ENCODE data around the gene RHOJ. TPM values are rescaled to one million over a fixed set of nuclear protein-coding genes. Genes with fewer than 3 reads are reported as not detected.
"Not testable (repeated sequence)": the region's sequence is repeated elsewhere in the genome, so short reads cannot be mapped to it uniquely, and the experiment has no call there.

RHOJ gene
- total RNA-seq, 1 experiment from 2014 or later, result 1.5 TPM

- DNase-seq (ENCODE audit: low read depth), result no peak
Observed at GRCh38 chr14:63266106-63266505, 61.9 kb downstream of the RHOJ start.

GRCh38 chr14:63267171-63267570, 62.9 kb downstream of the RHOJ start:
- DNase-seq (ENCODE audit: low read depth), result no peak

- no peak for DNase-seq (ENCODE audit: low read depth)
Observed at GRCh38 chr14:63268771-63269170, 64.5 kb downstream of the RHOJ start.

GRCh38 chr14:63269561-63270225, 65.5 kb downstream of the RHOJ start:
- no peak for DNase-seq (ENCODE audit: low read depth)

DNA sequence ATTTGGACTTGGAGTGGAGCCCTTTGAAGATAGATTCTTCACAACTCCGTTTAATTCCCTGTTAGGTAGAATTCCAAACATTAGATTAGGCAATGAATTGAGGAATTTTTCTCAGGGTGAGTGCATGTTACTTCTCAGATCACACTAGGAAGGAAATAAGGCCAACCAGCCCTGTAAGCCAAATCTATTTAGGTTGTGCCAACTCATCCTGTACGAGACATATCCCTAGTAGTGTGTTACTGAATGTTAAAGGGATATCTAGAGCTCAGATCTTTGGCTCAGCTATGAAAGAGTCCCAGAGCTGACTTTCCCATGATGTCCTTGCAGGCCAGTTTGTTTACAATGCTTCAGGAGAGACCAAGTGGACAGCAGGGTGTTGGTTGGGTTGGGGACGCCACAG, 68.9 kb downstream of the RHOJ start:
- DNase-seq (ENCODE audit: low read depth), result no peak

DNA sequence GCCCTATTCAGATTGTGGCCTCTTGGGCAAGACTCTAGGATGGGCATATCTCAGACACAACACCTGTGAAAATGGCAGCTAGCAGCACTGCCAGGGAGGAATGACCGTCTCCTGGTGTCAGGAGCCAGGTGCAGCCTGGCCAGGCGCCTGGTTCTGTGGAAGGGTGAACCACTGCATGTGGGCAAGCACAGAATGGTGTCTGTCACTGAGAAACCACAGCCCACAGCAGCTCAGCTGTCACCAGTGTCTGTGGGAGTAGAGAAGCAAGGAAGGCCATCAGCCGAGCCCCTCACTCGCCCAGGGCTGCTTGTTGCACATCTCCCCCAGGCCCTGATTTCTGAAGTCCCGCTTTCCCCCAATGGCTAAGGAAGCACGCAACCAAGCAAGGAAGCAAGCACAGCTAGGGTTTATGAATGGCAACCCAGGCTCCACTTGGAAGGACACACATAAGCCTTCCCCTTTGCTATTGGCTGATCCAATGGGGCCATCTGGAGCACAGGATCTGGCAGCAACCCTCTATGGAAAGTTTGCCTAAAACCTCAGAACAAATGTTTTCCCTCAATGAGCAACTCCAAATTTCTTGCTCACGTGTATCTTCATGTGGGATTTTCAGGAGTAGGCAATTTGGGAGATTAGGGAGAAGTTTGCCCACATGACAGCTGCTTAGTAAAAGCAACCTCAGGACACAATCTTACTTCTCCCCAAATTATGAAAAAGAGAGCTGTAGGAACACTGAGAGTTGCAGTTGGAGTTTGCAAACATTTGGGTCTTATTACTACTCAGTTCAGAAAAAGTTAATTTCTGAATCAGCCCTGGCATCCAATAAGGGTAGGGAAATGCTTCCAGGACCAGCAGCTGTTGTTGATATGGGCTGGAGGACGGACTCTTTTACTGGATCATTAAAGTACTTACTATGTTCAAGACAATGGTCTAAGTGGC, 69.7 kb downstream of the RHOJ start:
- DNase-seq (ENCODE audit: low read depth), result no peak

GRCh38 chr14:63275611-63276010, 71.4 kb downstream of the RHOJ start:
- DNase-seq (ENCODE audit: low read depth), result no peak

DNA sequence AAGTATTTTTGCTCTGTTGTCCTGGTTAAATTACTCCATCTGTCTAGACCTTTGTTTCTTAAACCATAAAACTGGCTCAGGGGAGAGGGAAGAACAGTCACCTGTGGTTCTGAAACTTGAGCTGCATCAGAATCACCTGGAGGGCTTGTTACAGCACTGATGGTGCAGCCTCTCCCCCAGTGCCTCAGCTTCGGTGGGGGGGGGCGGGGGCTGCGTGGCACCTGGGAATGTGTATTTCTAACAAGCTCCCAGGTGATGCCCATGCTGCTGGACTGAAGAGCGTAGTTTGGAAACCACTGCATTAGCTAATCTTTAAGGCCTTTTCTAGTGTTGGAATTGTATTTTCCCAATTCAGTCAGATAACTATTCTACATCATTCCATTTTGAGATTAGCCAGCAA, 71.8 kb downstream of the RHOJ start:
- no peak for DNase-seq (ENCODE audit: low read depth)

GRCh38 chr14:63276492-63277342, 72.5 kb downstream of the RHOJ start:
- DNase-seq (ENCODE audit: low read depth), result peak; percentile 66

DNA sequence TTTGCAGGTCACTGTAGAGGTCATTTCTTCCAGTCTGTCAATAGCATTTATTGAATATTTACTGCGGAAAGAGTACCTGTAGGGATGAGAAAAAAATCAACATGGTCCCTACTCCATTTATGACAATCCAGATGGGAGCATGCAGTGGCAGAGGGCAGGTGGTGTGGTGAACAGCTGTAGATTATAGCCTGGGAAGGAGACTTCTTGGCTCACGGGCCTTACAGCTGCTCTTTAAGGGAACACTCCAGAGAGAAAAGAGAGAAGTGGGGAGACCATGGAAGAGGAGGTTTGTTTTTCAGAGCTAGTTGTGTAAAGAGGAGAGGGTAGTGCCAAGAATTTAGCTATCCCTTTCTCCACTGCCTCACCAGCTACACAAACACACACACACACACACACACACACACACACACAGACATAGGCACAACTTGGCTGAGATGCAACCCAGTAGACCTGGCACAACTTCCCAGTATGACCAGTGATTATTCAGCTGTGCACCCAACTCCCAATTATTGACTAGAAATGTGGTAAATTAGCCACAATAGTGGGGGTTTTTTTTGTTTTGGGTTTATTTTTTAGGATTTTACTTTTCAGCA, 73.4 kb downstream of the RHOJ start:
- no peak for DNase-seq (ENCODE audit: low read depth)

GRCh38 chr14:63279933-63280332, 75.7 kb downstream of the RHOJ start:
- DNase-seq (ENCODE audit: low read depth), result not testable (repeated sequence)

DNA sequence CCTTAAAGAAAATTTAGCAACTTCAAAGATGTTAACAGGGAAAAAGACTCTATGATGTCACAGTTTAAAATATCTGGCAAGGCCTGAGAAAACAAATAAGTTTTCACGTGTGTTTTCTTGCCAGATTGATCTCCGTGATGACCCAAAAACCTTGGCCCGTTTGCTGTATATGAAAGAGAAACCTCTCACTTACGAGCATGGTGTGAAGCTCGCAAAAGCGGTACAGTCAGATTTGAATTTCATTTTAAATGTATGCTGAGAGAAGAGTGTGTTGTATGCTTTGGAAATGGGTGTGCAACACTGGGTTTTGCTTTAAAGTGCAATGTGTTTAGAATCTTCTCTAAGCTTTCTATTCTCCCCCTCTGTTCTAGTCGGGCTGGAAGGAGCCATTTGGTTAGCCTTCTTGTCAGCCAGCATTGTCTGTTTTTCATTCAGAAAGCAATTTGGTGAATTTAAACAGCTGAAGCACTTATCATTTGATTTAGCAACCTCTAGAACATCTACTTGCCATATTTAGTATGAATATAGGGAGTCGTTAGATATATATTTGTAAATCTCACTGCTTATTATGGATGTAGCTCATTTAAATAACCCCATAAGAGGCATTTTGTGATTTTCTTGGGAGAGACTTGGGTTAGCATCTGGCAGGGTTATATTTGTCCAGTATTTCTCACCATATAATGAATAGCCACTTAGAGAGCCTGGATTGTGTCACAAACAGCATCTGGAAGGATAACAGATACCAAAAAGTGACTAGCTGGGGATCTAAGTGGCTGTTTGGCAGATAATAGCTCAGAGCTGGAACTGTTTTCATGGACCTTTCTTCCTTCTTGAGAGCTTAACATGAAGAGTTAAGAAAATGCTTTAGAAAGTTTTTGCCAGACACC, 79.0 kb downstream of the RHOJ start:
- DNase-seq (ENCODE audit: low read depth), result no peak

- DNase-seq (ENCODE audit: low read depth), result no peak
Observed at GRCh38 chr14:63283884-63284248, 79.6 kb downstream of the RHOJ start.

- DNase-seq (ENCODE audit: low read depth), result no peak
Observed at GRCh38 chr14:63286071-63286470, 81.8 kb downstream of the RHOJ start.

DNA sequence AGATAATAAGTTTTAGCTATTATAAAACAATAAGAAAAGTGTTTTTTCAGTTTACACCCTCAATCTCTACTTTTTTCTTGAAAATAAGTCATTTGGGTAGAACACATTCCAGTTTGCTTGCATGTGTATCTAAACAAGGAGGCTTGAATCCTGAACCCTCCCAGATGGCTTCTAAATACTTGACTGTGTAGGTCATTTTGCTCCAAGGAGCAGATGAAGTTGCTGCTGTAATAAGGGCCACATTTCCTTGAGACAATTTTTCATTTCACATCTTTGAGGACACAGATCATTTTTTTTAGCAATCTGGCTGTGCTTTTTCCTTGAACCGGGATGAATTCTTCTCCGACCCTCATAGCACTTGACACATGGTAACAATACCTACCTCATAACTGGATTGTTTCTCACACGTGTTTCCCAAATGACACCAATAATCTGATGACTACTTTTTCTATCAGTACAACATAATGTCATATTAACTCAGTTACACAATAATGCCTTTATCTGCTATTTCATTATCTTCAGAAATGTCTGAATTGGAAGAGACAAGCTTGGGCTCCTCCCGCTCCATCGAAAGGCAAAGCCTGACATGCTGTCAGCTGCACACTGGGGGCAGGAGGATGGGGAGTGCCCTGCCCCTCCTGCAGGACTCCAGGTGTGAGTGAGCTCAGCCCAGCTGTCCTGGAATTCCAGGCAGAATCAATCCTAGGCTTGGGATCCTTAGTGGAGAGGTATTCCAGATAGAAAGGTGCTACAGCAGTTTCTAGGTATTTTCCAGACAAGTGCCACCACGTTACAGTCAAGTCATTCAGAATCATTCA, 83.6 kb downstream of the RHOJ start:
- DNase-seq (ENCODE audit: low read depth), result no peak

DNA sequence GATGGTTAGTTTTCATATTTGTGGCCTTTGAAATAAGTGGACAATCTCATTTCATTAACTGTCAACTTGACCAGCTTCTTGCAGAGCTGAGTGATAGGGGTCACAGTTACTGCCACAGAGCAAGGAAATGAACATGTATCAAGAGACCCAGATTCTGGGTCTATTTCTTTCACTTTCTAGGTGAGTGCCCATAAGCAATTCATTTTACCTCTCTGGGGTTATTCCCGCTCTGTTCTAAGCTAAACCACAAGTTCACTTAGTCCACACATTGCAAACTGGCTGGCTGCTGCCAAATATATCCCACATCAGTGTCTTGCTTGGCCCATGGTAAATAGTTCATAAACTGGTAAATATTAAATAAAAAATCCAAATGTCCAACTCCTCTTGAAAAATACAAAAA, 84.6 kb downstream of the RHOJ start:
- no peak for DNase-seq (ENCODE audit: low read depth)

- DNase-seq (ENCODE audit: low read depth), result no peak
Observed at GRCh38 chr14:63290741-63291430, 86.6 kb downstream of the RHOJ start.

GRCh38 chr14:63292805-63293204, 88.6 kb downstream of the RHOJ start:
- no peak for DNase-seq (ENCODE audit: low read depth)

DNA sequence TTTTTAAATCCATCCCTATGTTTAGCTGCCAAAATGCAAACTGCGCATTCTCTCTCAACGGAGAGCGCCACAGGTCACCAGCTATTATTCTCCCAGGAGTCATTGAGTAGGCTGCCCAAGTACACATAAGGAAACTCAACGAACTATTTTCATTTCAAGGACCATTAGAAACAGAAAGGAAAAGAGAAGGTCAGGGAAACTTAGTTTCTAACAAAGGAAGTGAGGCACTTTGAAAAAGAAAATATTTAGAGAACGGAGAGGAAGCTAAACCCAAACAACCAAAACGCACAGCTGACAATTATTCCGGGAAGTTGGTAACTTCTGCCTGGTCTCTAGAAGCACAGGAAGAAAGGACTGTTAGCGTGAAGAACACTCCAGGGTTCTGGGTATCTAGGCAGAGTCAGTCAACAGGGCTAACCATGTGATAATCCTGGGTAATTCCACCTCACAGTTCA, 91.0 kb downstream of the RHOJ start:
- no peak for DNase-seq (ENCODE audit: low read depth)
